GM12874 (cell line): ENCODE data around the gene SPATA32.

Experiments used
- CTCF ChIP-seq: IDR thresholded peaks from 2 replicates; pipeline ENCODE4 v1.5.1; 2011; ENCODE audit warnings: low read depth, mild to moderate bottlenecking, control low read depth, low read length, moderate library complexity; ENCODE audit not compliant: insufficient read depth

The SPATA32 gene

DNA sequence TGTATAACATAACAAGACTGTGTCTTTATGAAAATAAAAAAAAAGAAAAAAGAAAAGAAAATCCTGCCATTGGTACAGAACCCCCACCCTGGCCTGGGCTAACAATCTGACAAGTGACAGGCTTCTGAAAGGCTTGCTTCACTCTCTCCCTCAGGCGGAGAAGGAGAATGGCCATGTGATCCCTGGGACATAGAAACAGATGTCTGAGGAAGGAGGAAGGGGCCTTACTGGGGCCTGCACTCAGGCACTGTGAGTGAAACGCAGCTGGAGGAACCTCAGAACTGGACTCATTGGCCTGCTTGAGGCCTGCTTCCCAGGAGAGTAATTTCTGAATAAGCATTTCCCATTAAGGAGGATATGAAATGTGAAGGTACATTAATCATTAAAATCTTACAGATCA, 37.5 kb upstream of the SPATA32 start:
- no peak for TF ChIP-seq CTCF

GRCh38 chr17:45298546-45299285, 36.8 kb upstream of the SPATA32 start:
- TF ChIP-seq CTCF = no peak

GRCh38 chr17:45296833-45297124, 34.9 kb upstream of the SPATA32 start:
- no peak for TF ChIP-seq CTCF

DNA sequence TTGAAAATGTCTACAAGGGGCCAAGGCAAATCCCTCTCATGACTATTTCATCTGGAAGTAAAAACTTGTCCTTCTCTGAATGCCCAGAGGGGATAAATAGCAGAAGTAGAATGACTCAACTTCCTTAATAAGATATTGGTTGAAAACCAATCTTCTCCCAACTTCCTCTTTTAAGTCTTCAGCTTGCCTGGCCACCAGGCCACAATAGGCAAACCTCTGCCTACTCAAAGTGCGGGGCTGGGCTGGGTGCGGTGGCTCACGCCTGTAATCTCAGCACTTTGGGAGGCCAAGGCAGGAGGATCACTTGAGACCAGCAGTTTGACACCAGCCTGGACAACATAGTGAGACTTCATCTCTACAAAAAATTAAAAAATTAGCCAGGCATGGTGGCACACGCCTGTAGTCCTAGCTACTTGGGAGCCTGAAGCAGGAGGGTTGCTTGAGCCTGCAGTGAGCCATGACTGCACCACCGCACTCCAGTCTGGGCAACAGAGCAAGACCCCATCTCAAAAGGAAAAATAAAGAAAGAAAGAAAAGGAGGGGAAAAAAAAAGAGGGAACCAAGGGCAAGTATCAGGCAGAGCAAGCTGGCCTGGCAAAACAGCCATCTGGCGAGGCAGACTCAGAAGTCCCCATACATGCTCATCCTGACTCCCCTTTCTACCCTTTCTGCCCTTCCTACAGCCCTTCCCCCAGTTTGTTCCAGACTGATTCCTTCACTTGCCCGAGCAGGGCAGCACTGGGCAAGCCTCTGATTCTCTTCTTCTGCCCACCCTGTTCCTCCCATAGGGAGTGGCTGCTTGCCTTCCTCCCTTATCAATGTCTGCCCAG, 34.3 kb upstream of the SPATA32 start:
- no peak for TF ChIP-seq CTCF

DNA sequence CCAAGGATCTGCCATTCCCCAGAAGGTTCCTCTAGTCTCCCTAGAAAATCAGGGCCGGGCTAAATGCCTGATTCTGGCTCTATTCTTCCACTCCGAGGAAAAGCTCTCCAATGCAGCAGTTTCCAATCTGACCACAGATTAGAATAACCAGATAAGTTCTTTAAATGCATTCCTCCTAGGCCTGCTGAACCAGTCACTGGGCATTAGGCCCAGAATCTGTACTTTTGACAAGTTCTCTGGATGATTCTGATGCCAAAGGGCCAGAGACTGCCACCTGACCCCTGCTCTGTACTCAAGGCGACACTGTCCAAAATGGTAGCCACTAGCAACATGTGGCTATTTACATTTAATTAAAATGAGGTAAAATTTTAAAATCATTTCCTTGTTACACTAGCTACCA, 32.6 kb upstream of the SPATA32 start:
- TF ChIP-seq CTCF = no peak

DNA sequence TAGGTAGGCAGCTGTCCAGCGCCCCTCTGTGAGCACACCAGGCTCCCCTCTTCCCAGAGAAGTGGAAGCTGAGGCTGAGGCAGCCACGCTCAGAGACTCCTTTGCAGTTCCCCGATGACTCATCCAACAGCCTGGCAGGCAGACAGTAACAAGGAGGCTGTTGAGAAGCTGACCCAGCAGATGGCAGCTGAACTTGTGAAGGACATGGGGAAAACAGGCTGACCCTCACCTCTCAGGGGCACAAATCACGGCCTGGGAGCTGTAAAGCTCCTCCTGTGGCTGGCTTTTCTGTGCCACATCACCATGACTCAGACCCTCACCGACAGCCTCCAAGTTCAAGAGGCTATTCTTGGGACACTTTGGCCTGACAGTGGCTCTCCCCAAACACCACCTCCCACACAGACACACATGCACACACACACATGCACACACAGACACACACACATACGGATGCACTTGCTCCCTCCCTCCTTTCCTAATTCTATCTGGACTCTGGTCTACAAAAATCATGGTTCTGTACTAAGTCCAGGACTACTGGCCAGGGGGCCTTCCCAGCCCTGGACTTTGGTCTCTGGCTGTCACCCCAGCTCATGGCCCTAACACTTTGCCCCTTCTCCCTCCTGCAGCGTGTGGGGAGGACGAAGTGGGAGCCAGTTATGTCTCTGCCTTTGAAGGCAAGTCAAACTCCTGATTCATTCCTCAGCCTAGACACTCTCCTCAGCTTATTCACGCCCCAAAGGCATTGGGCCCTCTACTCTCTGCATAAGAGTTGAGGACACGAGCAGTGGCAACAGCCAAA, 31.7 kb upstream of the SPATA32 start:
- no peak for TF ChIP-seq CTCF
